PFSK-1 (cell line): ENCODE results near the gene PPIL4.

ENCODE experiments used
- POLR2AphosphoS5 ChIP-seq: IDR thresholded peaks from 2 replicates; pipeline ENCODE4 v1.6.1; 2012; ENCODE audit warnings: low read depth, mild to moderate bottlenecking, control low read depth, low read length, moderate library complexity
- REST ChIP-seq, 2 experiments: IDR thresholded peaks; 2 replicates each; pipeline versions ENCODE4 v1.6.1 to v1.8.0; 2011 to 2012; ENCODE audit warnings: low read depth in 2 of 2, low read length in 2 of 2, control low read depth in 1 of 2, inconsistent platforms in 1 of 2, mild to moderate bottlenecking in 1 of 2, moderate library complexity in 1 of 2; ENCODE audit not compliant: insufficient read depth in 1 of 2
- SIN3A ChIP-seq: IDR thresholded peaks from 2 replicates; pipeline ENCODE4 v1.6.1; 2012; ENCODE audit warnings: mild to moderate bottlenecking, low read length, moderate library complexity, borderline replicate concordance; ENCODE audit not compliant: insufficient read depth

- no peak for TF ChIP-seq REST (IDR thresholded peaks at IDR 0.05; ENCODE audit: insufficient read depth in 1 of 2, low read depth in 2 of 2, low read length in 2 of 2)
- TF ChIP-seq SIN3A, result no peak
- TF ChIP-seq POLR2AphosphoS5, result no peak
Measured at GRCh38 chr6:149593408-149593807, 47.6 kb upstream of the PPIL4 start.
